HCT116 (cell line): ENCODE results near the gene NLRC5. TPM values are rescaled to one million over a fixed set of nuclear protein-coding genes. Genes with fewer than 3 reads are reported as not detected.

Experiments used
- ATAC-seq: fragments of 200-7000 bp; cut with Tn5 transposase; 2 replicates; pipeline ENCODE4 v1.9.1; 2020; ENCODE audit warnings: mild to moderate bottlenecking, moderate library complexity
- BruUV-seq: library from RNA; stranded (reverse); fragments of 400-500 nt; replicated peaks from 2 replicates; lab custom pipeline; 2021; lab: Mats Ljungman, UMichigan
- CTCF ChIA-PET: fragments of 300-600 bp; sonication (Branson Sonifier 250); formaldehyde crosslinking; loops from one replicate; lab custom pipeline; 2021; ENCODE audit warnings: antibody characterized with exemption; lab: Charles Lee
- POLR2A ChIA-PET: fragments of 300-600, 350-600 bp; sonication (Branson Sonifier 250); formaldehyde crosslinking; loops from one replicate; lab custom pipeline; 2021; ENCODE audit warnings: antibody characterized with exemption; lab: Charles Lee
- RAD21 ChIA-PET, 2 experiments: fragments of 300-600 bp; sonication (Branson Sonifier 250); formaldehyde crosslinking; loops; one replicate each; lab custom pipeline; 2023; ENCODE audit warnings: low total read pairs in 2 of 2; ENCODE audit not compliant: uncharacterized antibody in 2 of 2, unreplicated experiment in 2 of 2, low non-redundant PET in 1 of 2; lab: Charles Lee
- DNase-seq: peaks from one replicate; pipeline ENCODE4 v3.0.0-alpha.2; 2010; ENCODE audit warnings: low read depth, low spot score
- H2AFZ ChIP-seq: fragments of 200-600 bp; shearing (Covaris generic), sonication (generic); 2 replicates; pipeline ENCODE4 v1.6.1; 2017; ENCODE audit warnings: low read depth, mixed run types, mixed read lengths, antibody characterized with exemption, low read length; ENCODE audit not compliant: poor library complexity, severe bottlenecking
- H3K27ac ChIP-seq: 2 replicates; pipeline ENCODE4 v1.5.1; 2012; ENCODE audit warnings: low read depth, low read length
- H3K27me3 ChIP-seq: fragments of 200-600 bp; sonication (generic); 2 replicates; pipeline ENCODE4 v1.6.1; 2016; ENCODE audit warnings: mixed run types, low read length, mixed read lengths; ENCODE audit not compliant: insufficient read depth
- H3K36me3 ChIP-seq, 2 experiments: fragments of 200-500 bp in 1 of 2; fragments of 200-600 bp in 1 of 2; sonication (Bioruptor generic) in 1 of 2; sonication (generic) in 1 of 2; 2 replicates each; pipeline versions ENCODE4 v1.5.1 to v1.6.1; 2014 to 2016; ENCODE audit warnings: low read length in 2 of 2, inconsistent platforms in 1 of 2, mixed read lengths in 1 of 2, mixed run types in 1 of 2; ENCODE audit not compliant: insufficient read depth in 2 of 2, control insufficient read depth in 1 of 2
- H3K4me1 ChIP-seq, 2 experiments: fragments of 200-600 bp in 1 of 2; sonication (generic) in 1 of 2; 2 replicates each; pipeline versions ENCODE4 v1.5.1 to v1.6.1; 2012 to 2017; ENCODE audit warnings: low read length in 2 of 2, inconsistent platforms in 1 of 2, mild to moderate bottlenecking in 1 of 2, mixed read lengths in 1 of 2, mixed run types in 1 of 2, moderate library complexity in 1 of 2; ENCODE audit not compliant: insufficient read depth in 2 of 2, control insufficient read depth in 1 of 2
- H3K4me2 ChIP-seq: fragments of 200-600 bp; sonication (generic); 2 replicates; pipeline ENCODE4 v1.6.1; 2017; ENCODE audit warnings: mixed run types, low read length, mixed read lengths
- H3K4me3 ChIP-seq, 2 experiments: fragments of 200-600 bp in 1 of 2; sonication (generic) in 1 of 2; replicated peaks in 1 of 2; 2 replicates each; pipeline ENCODE4 v1.5.1; 2011 to 2016; ENCODE audit warnings: low read length in 2 of 2, control low read depth in 1 of 2, low read depth in 1 of 2, mild to moderate bottlenecking in 1 of 2, mixed read lengths in 1 of 2, mixed run types in 1 of 2
- H3K79me2 ChIP-seq: fragments of 200-600 bp; sonication (generic); 2 replicates; pipeline ENCODE4 v1.6.1; 2017; ENCODE audit warnings: mild to moderate bottlenecking, mixed run types, low read length, moderate library complexity, mixed read lengths; ENCODE audit not compliant: insufficient read depth
- H3K9ac ChIP-seq: fragments of 200-600 bp; sonication (generic); 2 replicates; pipeline ENCODE4 v1.6.1; 2016; ENCODE audit warnings: low read length, mixed read lengths
- H3K9me2 ChIP-seq: fragments of 200-600 bp; sonication (generic), shearing (Covaris generic); 2 replicates; pipeline ENCODE4 v1.6.1; 2017; ENCODE audit warnings: mixed run types, mild to moderate bottlenecking, moderate library complexity; ENCODE audit not compliant: insufficient read depth
- H3K9me3 ChIP-seq, 2 experiments: fragments of 200-500 bp in 1 of 2; fragments of 200-600 bp in 1 of 2; sonication (Bioruptor generic) in 1 of 2; sonication (generic) in 1 of 2; 2 replicates each; pipeline ENCODE4 v1.6.1; 2014 to 2017; ENCODE audit warnings: low read length in 2 of 2, mixed read lengths in 2 of 2, inconsistent platforms in 1 of 2, low read depth in 1 of 2, mild to moderate bottlenecking in 1 of 2, mixed run types in 1 of 2, moderate library complexity in 1 of 2; ENCODE audit not compliant: control insufficient read depth in 1 of 2, insufficient read depth in 1 of 2
- H4K20me1 ChIP-seq: fragments of 200-600 bp; sonication (generic), shearing (Covaris generic); 2 replicates; pipeline ENCODE4 v1.6.1; 2017; ENCODE audit warnings: mixed run types, mild to moderate bottlenecking, moderate library complexity; ENCODE audit not compliant: insufficient read depth
- CBX3 ChIP-seq: IDR thresholded peaks from 2 replicates; pipeline ENCODE4 v1.6.1; 2012; ENCODE audit warnings: low read depth
- EGR1 ChIP-seq: IDR thresholded peaks from 2 replicates; pipeline ENCODE4 v1.6.1; 2012; ENCODE audit warnings: low read depth
- EZH2 ChIP-seq: fragments of 200-600 bp; sonication (generic); IDR thresholded peaks from 2 replicates; pipeline ENCODE4 v1.6.1; 2017; ENCODE audit warnings: antibody characterized with exemption, mixed run types
- FOSL1 ChIP-seq: IDR thresholded peaks from 2 replicates; pipeline ENCODE4 v1.6.1; 2012; ENCODE audit warnings: low read depth
- POLR2AphosphoS5 ChIP-seq: IDR thresholded peaks from 2 replicates; pipeline ENCODE4 v1.6.1; 2011; ENCODE audit warnings: mild to moderate bottlenecking, low read depth, low read length, moderate library complexity
- TCF7L2 ChIP-seq: IDR thresholded peaks from 2 replicates; pipeline ENCODE4 v1.7.0; 2011; ENCODE audit warnings: borderline replicate concordance, inconsistent platforms; ENCODE audit not compliant: insufficient read depth, insufficient read length; ENCODE audit errors: extremely low read depth
- ZFX ChIP-seq: fragments of 450-650 bp; IDR thresholded peaks from 2 replicates; pipeline ENCODE4 v1.6.1; 2017
- ZNF274 ChIP-seq: fragments of 200-500 bp; sonication (Bioruptor generic); IDR thresholded peaks from 2 replicates; pipeline ENCODE4 v1.6.1; 2014; ENCODE audit warnings: mild to moderate bottlenecking, low read depth, low read length, inconsistent platforms
- intact Hi-C: fragments of 100-400 bp; cut with micrococcal nuclease; formaldehyde crosslinking; loops from 2 replicates; pipeline ENCODE4 v1.10.0; 2022
- total RNA-seq: library from RNA; stranded (reverse); gene quantifications from one replicate; pipeline ENCODE4 v1.2.1, GENCODE V29; 2021; ENCODE audit not compliant: unreplicated experiment
- TF ChIP-seq, protein P1 (sequence below): IDR thresholded peaks from 2 replicates; pipeline ENCODE4 v1.6.1; 2012
- TF ChIP-seq, protein P2 (sequence below): IDR thresholded peaks from 2 replicates; pipeline ENCODE4 v1.6.1; 2012

NLRC5 gene
- total RNA-seq, 1 experiment from 2014 or later, result 10.4 TPM

DNA sequence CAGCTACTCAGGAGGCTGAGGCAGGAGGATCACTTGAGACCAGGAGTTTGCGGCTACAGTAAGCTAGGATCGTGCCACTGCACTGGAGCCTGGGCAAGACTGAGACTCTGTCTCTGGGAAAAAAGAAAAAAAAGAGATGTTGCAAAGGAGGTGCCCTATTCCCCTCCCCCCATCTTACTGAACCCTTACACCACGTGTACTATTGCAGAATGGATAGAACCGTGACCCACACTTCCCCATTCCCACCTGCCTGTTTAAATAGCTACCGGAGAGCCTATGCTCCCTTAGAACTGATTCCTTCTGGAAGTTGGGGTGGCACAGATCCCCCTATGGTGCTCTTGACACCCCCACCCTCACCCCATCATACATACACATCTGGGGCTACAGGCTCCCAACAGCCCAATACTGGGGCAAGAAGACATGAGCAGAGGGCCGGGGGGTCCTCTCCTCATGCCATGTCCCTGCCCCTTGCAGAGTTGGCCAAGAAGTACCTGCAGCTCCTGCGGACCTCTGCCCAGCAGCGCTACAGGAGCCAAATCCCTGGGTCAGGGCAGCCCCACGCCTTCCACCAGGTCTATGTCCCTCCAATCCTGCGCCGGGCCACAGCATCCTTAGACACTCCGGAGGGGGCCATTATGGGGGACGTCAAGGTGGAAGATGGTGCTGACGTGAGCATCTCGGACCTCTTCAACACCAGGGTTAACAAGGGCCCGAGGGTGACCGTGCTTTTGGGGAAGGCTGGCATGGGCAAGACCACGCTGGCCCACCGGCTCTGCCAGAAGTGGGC, 35.7 kb downstream of the NLRC5 start:
- BruUV-seq, result no TSS peak
- no peak for DNase-seq
- intact Hi-C loops, result no loop called here
- H3K9me2 ChIP-seq, result no peaks in the 10 kb centered on the region
- RAD21 ChIA-PET, result no interaction called here
- no peaks in the 10 kb centered on the region for H4K20me1 ChIP-seq
- H3K36me3 ChIP-seq, result no peaks in the 10 kb centered on the region
- H3K4me1 ChIP-seq, result no peaks in the 10 kb centered on the region
- no peaks in the 10 kb centered on the region for H3K27me3 ChIP-seq
- no peak overlapping the region for H3K9ac ChIP-seq
- no peak for ATAC-seq
- TF ChIP-seq ZNF274 (no peak), EGR1 (no peak), CBX3 (no peak), ZFX (no peak), TCF7L2 (no peak), FOSL1 (no peak), POLR2AphosphoS5 (no peak), EZH2 (no peak)
- TF ChIP-seq, protein P1, sequence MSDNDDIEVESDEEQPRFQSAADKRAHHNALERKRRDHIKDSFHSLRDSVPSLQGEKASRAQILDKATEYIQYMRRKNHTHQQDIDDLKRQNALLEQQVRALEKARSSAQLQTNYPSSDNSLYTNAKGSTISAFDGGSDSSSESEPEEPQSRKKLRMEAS, result no peak
- TF ChIP-seq, protein P2, sequence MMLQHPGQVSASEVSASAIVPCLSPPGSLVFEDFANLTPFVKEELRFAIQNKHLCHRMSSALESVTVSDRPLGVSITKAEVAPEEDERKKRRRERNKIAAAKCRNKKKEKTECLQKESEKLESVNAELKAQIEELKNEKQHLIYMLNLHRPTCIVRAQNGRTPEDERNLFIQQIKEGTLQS, result no peak
- TF ChIP-seq, all 23 proteins: peak for 0
- H3K4me2 ChIP-seq, result no peak overlapping the region
- H3K9me3 ChIP-seq, result no peaks in the 10 kb centered on the region
- ChIA-PET CTCF (interaction anchor here (1.0 kb wide), 1 partner anchor 21 kb away, joined by 3 read pairs; no protein-coding TSS in a partner anchor), POLR2A (no interaction called here)
- H3K27ac ChIP-seq, result no peak overlapping the region
- H3K4me3 ChIP-seq, result no peak overlapping the region
- H2AFZ ChIP-seq, result no peak overlapping the region
- H3K79me2 ChIP-seq, result no peaks in the 10 kb centered on the region
